GM12872 (cell line): ENCODE measurements around the gene DSTYK.

Experiments
- TF ChIP-seq, protein P1 (sequence below): IDR thresholded peaks from 3 replicates; pipeline ENCODE4 v1.5.1; 2011; ENCODE audit warnings: low read depth, mild to moderate bottlenecking, low read length, moderate library complexity; ENCODE audit not compliant: insufficient read depth

DSTYK gene

DNA sequence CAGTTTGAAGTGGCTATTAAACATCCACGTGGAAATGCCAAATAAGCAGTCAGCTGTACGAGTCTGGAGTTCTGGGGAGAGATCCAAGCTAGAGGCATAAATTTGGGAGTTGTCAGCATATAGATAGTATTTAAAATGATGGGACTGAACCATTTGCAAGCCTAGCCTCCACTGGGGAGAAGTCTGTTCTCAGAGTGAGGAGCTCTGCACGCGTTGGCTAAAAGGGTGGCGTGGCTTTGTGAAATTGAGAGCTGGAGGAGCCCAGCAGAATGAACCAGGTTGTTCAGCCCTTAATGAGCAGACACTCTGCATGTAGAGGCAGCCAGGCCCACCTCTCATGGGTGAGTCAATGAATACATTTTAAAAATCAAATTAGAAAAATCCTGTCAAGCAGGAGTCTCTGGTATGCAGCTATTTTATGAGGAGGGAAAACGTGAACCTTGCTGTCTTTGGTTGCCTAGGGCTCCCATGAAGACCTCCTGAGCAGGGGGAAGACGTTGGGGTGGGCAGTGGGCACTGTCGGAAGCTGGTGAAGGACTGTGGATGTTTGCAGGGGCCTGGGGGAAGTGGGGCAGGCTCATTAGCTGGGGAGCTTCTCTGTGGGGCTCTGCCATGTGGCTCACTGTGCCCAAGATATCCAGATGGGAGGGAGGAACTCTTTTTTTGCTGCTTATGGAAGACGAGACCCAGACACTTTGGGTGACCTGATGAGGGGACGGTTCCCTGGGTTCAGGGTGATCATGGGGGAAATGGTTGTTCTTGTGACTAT is 35.0 kb upstream of the DSTYK start:
- TF ChIP-seq, protein P1, sequence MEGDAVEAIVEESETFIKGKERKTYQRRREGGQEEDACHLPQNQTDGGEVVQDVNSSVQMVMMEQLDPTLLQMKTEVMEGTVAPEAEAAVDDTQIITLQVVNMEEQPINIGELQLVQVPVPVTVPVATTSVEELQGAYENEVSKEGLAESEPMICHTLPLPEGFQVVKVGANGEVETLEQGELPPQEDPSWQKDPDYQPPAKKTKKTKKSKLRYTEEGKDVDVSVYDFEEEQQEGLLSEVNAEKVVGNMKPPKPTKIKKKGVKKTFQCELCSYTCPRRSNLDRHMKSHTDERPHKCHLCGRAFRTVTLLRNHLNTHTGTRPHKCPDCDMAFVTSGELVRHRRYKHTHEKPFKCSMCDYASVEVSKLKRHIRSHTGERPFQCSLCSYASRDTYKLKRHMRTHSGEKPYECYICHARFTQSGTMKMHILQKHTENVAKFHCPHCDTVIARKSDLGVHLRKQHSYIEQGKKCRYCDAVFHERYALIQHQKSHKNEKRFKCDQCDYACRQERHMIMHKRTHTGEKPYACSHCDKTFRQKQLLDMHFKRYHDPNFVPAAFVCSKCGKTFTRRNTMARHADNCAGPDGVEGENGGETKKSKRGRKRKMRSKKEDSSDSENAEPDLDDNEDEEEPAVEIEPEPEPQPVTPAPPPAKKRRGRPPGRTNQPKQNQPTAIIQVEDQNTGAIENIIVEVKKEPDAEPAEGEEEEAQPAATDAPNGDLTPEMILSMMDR, result no peak

DNA sequence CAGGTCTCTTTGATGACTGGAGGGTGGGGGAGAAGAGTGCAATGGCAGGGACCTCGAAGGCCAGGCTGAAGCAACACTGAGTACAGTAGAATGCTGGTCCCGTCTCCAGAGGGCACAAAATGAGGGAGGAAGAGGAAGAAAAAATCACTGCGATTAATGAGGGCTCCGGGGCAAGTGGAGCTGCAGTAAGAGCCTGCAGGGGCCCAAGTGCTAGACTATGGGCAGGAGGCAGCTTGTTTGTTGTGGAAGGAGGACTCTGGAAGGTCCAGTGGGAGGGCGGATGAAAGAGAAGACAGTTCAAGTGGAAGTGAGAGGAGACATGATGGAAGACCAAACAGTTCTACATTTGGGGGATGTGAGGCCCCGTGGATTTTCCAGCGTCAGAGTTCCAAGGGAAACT is 33.6 kb upstream of the DSTYK start:
- TF ChIP-seq, protein P1, result no peak

DNA sequence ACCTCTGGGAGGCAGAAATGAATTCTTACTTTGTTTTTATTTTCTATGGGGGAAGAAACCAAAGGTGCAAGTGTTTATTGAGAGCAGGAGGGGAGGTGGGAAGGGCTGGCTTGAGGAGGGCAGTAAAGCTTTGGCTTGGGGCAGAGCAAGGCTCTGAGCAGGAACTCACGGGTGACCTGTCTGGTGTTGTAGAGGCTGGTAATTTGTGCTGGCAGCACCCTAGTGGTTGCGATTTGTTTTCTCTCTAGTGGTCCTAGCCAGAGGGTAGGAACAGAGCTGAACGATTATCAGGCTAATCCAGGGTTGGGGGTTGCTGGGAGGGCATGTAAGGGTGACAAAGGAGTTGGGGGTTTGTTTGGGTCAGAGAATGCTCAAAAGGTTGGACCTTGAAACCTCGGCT is 32.9 kb upstream of the DSTYK start:
- TF ChIP-seq, protein P1, result no peak

DNA sequence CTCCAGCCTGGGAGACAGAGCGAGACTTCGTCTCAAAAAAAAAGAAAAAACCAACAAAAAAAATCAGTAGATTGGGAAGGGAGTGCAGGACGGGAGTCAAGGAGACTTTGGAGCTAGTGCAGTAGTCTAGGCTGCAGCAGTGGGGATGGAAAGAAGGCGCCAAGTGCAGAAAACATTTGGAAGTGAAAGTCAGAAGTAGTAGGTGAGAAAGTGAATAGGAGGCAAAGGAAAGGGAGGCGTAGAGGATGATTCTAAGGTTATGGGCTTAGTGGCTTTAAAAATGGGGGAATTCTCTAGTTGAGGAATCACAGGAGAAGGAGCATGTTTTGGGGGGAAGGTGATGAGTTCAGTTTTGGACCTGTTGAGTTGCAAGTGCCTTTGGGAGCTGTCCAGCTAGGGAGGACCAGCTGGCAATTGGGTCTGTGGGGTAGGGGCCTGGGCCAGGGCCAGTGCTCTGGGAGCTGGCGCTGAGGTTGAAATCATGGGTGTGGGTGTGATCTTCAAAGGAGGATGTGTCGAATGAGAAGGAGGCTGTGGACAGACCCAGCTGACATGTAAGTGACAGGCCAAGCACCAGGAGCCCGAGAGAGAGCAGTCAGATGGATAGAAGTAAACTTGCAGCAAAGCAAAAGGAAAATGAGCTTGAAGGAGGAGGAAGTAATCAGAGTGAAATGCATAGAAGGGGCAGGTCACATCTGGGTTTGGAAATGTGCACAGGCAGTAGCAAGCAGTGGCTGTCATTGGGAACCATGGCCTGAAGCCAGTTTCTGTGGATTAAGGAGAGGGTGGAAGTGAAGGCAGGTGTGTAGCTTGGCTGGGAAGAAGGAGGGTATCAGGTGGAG is 32.1 kb upstream of the DSTYK start:
- TF ChIP-seq, protein P1, result no peak

DNA sequence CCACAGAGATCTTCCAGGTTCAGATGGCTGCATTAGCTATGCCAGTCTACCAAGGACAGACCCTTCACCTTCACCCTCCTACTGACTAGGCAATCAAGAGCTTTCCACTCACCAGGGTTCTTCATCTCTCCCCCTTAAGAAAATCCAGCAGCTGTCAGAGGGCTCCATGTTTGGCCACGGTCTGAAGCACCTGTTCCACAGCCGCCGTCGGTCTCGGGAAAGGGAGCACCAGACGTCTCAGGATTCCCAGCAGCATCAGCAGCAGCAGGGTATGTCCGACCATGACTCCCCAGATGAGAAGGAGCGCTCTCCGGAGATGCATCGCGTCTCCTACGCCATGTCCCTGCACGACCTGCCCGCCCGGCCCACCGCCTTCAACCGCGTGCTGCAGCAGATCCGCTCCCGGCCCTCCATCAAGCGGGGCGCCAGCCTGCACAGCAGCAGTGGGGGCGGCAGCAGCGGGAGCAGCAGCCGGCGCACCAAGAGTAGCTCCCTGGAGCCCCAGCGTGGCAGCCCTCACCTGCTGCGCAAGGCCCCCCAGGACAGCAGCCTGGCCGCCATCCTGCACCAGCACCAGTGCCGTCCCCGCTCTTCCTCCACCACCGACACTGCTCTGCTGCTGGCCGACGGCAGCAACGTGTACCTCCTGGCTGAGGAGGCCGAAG is 30.0 kb upstream of the DSTYK start:
- TF ChIP-seq, protein P1, result no peak

DNA sequence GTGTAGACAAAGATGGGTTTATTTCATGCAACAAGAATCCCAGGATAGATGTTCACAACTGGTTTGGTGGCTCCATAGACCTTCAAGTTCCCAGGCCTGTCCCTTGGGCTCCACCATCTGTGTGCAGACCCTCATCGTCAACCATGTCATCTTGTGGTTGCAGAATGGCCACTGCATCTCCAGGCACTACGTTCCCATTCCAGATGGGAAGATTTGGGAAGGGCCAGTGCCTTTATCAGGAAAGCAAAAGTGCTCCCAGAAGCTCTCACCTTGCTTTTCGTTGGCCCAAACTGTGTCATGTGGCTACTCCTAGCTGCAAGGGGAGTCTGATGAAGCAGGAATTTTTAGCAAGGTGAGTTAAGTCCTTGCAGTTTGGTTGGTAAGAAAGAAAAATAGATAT is 29.1 kb upstream of the DSTYK start:
- TF ChIP-seq, protein P1, result no peak

DNA sequence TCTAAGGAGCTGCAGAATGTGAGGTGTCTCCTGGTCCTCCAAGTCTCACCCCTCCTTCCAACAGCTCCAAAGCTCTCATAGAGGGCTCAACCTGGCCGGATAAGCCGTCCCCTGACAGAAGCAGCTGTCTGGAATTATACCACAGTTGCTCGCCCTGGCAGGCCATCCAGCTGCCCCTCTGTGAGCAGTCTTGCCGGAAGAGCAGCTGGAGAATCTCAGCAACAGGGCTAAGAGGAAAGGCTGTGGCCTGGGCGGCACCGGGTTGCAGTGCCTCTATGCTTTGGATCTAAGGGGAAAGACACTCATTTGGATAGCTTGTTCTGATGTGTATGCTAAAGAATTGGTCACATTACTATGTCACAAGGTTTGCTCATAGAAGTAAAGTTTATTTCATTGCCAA is 28.6 kb upstream of the DSTYK start:
- TF ChIP-seq, protein P1, result no peak
